Measurements from ENCODE around the gene SRM. TPM values are rescaled to one million over a fixed set of nuclear protein-coding genes. Genes with fewer than 3 reads are reported as not detected.
"Not testable (repeated sequence)": the region's sequence is repeated elsewhere in the genome, so short reads cannot be mapped to it uniquely, and the experiment has no call there.

The SRM gene
- total RNA-seq, 2 donors from 2014 or later, result 17.8 to 29.9 TPM

DNA sequence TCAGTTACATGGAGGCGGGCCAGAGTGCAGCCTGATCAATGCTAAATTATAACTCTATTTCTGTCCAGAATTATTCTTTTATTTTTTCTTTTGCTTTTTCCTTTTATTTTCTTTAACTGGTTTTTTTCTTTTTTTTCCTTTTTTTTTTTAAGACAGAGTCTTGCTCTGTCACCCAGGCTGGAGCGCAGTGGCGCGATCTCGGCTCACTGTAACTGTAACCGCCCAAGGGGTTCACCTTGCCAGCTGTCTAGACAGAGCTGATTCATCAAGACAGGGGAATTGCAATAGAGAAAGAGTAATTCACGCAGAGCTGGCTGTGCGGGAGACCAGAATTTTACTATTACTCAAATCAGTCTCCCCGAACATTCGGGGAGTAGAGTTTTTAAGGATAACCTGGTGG, 8.7 kb downstream of the SRM start:
- DNase-seq; intact Hi-C loops (cut with DNase I, micrococcal nuclease); ATAC-seq: not testable (repeated sequence)

DNA sequence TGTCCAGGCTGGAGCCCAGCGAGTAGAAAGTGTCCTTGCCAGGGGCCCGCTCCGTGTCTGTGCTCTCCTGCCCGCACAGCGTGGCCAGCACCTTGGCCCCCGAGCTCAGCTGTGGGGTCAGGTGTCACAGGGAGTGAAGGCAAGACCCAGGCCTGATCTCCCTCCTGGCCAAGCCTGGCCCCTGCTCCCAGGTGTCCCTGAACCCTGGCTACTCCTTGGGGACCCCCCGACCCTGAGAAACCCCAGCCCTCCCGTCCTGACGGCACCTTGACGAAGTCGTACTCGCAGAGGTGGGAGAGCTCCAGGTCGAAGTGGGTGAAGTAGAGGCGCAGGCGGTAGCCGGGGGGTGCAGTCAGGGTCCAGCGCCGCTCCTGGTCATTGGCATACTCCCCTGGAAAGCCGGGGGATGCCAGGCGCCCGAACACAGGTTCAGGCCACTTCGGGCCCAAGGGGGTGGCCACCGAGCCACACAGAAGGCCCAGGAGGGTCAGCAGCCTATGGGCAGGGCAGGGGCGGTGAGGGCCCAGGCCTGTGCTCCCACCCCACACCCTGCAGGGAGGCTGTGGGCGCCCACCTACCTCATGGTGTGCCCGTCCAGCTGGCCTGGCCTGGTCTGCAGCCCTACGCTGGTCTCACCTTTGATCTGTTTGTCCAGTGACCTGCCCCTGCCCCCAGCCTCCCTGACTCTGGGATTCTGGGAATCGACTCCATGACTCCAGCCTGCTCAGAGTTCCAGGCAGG, 13.0 kb downstream of the SRM start, which contains the start of gene MASP2:
Gene MASP2, minus strand, starts transcription at position 615 of the 741 bp plus-strand sequence. Its CDS starts 32 bp downstream, at position 583.
- intact Hi-C loops (cut with DNase I, micrococcal nuclease), result no loop called here
- ATAC-seq, result no peak

GRCh38 chr1:11046270-11046566, 13.6 kb downstream of the SRM start:
- no peak for DNase-seq
- intact Hi-C loops (cut with DNase I, micrococcal nuclease), result no loop called here
- ATAC-seq, result peak; percentile 21

More for the DNA sequence above, 13.0 kb downstream of the SRM start, which contains the start of gene MASP2:
- DNase-seq, result no peak

DNA sequence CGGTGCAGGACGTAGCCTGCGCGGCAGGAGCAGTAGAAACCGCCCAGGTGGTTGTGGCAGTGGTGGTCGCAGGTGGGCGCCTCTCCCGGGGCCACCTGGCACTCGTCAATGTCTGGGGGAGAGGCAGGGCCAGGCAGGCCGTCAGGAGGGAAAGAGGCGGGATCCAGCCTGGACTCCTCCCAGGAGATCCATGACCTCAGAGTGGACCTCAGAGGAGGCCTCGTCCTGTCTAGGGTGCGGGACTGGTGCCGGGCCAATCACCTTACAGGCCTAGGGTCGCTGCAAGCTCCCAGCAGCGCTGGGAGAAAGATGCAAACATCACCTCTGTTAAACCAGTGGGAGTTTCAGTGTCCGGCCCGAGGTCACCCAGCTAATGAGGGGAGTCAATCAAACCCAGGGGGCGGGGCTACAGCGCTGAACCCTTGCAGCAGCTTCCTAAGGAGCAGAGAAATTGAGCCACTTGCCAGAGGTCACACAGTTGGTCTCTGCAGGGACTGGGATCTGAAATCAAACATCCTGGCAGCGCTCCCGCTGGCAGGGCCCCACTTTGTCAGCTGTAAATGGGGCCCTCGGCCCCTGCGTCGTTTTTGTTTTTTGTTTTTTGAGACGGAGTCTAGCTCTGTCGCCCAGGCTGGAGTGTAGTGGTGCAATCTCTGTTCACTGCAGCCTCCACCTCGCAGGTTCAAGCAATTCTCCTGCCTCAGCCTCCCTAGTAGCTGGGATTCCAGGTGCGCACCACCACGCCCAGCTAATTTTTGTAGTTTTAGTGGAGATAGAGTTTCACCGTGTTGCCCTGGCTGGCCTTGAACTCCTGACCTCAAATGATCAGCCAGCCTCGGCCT, 14.2 kb downstream of the SRM start:
- DNase-seq (no peak), ATAC-seq (no peak)
- intact Hi-C loops (cut with DNase I, micrococcal nuclease), result no loop called here

DNA sequence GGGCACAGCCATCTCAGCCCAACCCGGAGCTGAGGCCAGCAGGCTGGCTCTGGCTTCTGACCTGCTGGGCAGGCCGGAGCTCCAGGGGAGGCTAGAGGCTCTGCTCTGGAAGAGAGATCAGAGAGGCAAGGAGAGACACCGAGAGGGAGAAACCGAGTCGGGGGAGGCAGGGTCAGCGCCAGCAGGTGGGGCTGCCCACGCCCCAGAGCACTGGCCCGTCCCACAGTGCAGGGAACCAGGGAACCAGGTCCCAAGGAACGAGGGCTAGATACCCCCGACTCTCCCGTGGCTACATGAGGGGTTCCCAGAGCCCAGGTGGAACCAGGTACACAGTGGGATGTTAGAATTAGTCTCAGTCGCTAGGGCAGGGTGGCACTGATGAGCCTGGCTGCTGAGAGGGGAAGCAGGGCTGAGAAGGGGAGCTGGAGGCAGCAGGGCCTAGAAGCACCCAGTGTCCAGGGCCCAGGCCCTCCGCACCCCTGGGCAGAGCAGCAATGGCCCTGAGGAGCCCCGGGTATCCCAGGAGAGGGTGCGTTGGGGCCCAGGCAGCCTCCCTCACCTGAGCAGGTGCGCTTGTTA, 14.9 kb downstream of the SRM start:
- intact Hi-C loops (cut with DNase I, micrococcal nuclease), result no loop called here
- ATAC-seq (no peak), DNase-seq (no peak)

GRCh38 chr1:11044086-11044848, 15.6 kb downstream of the SRM start:
- no peak for ATAC-seq
- intact Hi-C loops (cut with DNase I, micrococcal nuclease), result no loop called here
- no peak for DNase-seq

DNA sequence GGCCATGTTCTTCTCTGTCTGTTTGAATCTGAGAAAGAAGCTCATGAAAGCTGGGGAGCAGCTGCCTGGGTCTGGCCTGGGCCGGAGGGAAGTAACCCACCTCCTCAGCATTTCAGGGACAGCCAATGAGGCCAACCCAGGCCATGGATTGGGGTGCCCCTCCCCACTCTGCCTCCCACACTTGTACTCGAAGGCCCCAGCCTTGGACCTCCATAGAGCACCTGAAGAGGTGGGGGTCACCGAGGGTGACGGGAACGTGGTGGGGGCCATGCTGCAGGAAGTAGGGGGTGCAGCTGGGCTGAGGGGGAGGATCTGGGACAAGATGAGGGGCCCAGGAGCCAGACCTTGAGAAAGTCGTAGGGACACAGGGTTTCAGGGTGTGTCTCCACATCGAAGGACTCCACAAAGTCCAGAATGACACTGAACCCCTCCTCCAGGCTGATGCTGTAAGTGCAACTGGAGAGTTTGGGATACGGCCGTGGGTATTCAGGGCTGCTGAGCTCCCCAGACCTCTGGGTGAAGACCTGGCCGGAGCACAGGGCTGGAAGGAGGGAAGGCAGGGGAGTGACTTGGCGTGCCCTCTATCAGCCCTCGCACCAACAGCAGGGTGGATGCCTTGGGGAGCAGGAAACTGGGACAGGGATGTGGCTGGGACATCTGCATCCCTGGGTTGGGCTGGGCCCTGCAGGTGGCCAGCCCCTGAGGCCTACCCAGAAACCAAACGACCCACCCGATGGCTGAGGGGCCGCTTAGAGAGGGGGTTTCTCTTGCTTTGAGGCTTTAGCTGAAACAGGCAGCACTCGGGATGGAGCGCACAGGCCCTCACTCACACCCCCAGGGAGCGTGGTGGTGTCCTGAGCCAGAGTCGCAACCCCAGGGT, 16.6 kb downstream of the SRM start:
- no peak for ATAC-seq
- intact Hi-C loops (cut with DNase I, micrococcal nuclease), result no loop called here
- no peak for DNase-seq

DNA sequence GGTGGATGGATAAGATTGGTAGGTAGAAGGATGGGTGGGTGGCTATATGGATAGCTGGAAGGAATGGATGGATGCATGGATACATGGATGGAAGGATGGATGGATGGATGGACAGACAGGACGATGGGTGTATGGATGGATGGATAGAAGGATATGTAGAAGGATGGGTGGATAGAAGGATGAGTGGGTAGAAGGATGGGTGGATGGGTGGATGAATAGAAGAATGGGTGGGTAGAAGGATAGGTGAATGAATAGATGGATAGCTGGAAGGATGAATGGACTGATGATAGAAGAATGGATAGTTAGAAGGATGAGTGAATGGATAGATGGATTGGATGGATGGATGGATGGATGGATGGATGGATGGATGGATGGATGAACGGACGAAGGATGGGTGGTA, 17.8 kb downstream of the SRM start:
- ATAC-seq (no peak), DNase-seq (no peak)
- intact Hi-C loops (cut with DNase I, micrococcal nuclease), result no loop called here

DNA sequence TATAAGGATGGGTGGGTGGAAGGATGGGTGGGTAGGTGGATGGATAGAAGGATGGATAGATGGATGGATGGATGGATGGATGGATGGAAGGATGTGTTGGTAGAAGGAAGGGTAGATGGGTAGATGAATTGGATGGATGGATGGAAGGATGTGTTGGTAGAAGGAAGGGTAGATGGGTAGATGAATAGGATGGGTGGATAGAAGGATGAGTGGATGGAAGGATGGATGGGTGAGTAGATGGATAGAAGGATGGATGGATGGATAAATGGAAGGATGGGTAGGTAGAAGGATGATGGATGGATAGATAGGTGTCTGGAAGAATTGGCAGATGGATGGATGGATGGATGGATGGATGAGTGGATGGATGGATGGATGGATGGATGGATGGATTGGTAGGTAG, 18.8 kb downstream of the SRM start:
- intact Hi-C loops (cut with DNase I, micrococcal nuclease), result no loop called here
- no peak for ATAC-seq
- DNase-seq, result no peak

- ATAC-seq; intact Hi-C loops (cut with DNase I, micrococcal nuclease); DNase-seq: not testable (repeated sequence)
These were observed 19.8 kb downstream of the SRM start for GRCh38 chr1:11040105-11040429.

DNA sequence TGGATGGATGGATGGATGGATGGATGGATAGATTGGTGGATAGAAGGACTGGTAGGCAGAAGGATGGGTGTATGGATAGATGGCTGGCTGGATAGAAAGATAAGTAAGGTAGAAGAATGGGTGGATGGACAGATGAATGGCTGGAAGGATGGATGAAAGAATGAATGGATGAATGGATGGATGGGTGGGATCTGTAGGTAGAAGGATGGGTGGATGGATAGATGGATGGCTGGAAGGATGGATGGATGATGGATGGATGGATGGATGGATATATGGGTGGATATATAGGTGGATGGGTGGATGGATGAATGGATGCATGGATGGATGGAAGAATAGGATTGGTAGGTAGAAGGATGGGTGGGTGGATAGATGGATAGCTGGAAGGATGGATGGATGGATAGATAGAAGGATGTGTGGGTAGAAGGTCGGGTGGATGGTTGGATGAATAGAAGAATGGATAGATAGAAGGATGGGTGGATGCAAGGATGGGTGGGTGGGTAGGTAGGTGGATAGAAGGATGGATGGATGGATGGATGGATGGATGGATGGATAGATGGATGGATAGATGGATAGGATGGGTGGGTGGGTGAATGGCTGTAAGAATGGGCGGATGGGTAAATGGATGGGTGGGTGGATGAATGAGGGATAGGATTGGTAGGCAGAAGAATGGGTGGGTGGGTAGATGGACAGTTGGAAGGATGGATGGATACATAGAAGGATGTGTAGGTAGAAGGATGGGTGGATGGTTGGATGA, 20.3 kb downstream of the SRM start:
- ATAC-seq, result no peak

DNA sequence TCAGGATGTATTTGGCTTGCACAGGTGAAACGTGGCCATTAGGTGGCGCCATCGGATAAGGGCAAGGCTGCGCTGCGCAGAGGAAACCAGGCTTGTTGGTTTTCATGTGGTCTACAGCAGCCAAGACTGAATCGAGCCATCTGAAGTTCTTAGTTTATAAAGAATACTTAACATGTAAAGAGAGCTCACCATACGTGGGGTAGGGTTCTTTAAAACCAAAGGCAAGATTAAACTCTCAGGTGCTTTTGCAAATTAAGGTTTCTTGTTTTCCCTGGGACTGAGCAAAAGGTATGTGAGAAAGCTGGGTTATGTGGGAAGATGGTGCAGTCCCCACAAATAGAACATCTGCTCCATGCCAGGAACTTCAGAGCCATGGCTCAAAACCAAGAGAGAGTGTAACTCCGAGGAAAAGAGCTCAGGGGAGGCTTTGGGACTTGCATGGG, 22.1 kb downstream of the SRM start:
- peak; percentile 95 for ATAC-seq
- intact Hi-C loops (cut with DNase I, micrococcal nuclease), result loop anchor here (5.0 kb wide), 1 partner anchor 605 kb away; no protein-coding TSS in a partner anchor
- peak; percentile 70 to 91 for DNase-seq

More for the DNA sequence above, 20.3 kb downstream of the SRM start:
- no peak for DNase-seq
- intact Hi-C loops (cut with DNase I, micrococcal nuclease), result loop anchor here (5.0 kb wide), 1 partner anchor 603 kb away; no protein-coding TSS in a partner anchor

GRCh38 chr1:11037019-11037739, 22.6 kb downstream of the SRM start:
- ATAC-seq, DNase-seq: not testable (repeated sequence)
- intact Hi-C loops (cut with DNase I, micrococcal nuclease), result loop anchor here (5.0 kb wide), 1 partner anchor 605 kb away; no protein-coding TSS in a partner anchor

- intact Hi-C loops (cut with DNase I, micrococcal nuclease), result no loop called here
- DNase-seq (no peak), ATAC-seq (peak; percentile 30)
These were observed 28.1 kb downstream of the SRM start for GRCh38 chr1:11031624-11032262.

DNA sequence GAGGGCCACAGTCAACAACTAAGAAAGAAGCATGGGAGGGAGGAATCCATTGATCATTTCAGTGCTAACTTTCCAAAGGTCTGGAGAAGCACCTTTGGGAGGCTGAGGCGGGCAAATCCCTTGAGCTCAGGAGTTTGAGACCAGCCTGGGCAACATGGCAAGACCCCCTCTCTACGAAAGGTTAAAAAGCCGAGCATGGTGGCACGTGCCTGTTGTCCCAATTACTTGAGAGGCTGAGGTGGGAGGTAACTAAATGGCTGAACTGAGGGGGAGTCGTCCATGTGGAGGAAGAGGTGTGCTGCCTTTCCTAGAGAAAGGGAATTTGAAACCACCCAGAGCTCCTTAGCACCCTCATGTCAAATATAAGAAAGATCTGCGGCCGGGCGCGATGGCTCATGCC, 29.0 kb downstream of the SRM start:
- ATAC-seq, result no peak
- intact Hi-C loops (cut with DNase I, micrococcal nuclease), result no loop called here

GRCh38 chr1:11028018-11028417, 31.8 kb downstream of the SRM start:
- intact Hi-C loops (cut with DNase I, micrococcal nuclease), result no loop called here
- DNase-seq (no peak), ATAC-seq (no peak)

More for the DNA sequence above, 29.0 kb downstream of the SRM start:
- no peak for DNase-seq

All from left colon (tissue), 2 donors.